K562 (cell line): ENCODE data around the gene LRRC26. TPM values are rescaled to one million over a fixed set of nuclear protein-coding genes. Genes with fewer than 3 reads are reported as not detected.

Source experiments
- BCL6 ChIP-seq: fragments of 250-450 bp; sonication (Bioruptor Pico); IDR thresholded peaks from 2 replicates; pipeline ENCODE4 v1.4.0; 2020
- CHD4 ChIP-seq: fragments of 200-600 bp; sonication (generic); IDR thresholded peaks from 3 replicates; pipeline ENCODE4 v1.6.1; 2012; ENCODE audit warnings: low read depth, mild to moderate bottlenecking, mixed read lengths, low read length, inconsistent platforms; ENCODE audit not compliant: insufficient read depth, insufficient replicate concordance, poor library complexity, severe bottlenecking
- EP400 ChIP-seq: fragments of 450-650 bp; IDR thresholded peaks from 2 replicates; pipeline ENCODE4 v1.6.1; 2017; ENCODE audit warnings: antibody characterized with exemption, mild to moderate bottlenecking, moderate library complexity
- ETV5 ChIP-seq: sonication (generic); formaldehyde crosslinking; IDR thresholded peaks from 2 replicates; pipeline ENCODE4 v1.4.0; 2020; ENCODE audit warnings: low read depth, mild to moderate bottlenecking, missing genetic modification reagents
- HMG20A ChIP-seq: fragments of 450-650 bp; formaldehyde crosslinking; conservative IDR thresholded peaks from 2 replicates; pipeline ENCODE4 v1.4.0; 2020; ENCODE audit warnings: mild to moderate bottlenecking, mixed read lengths
- KDM5B ChIP-seq: fragments of 200-600 bp; sonication (generic); IDR thresholded peaks from 2 replicates; pipeline ENCODE4 v1.6.1; 2012; ENCODE audit warnings: low read depth, mild to moderate bottlenecking, moderate library complexity, low read length, control low read depth, inconsistent platforms; ENCODE audit not compliant: insufficient replicate concordance
- MXD1 ChIP-seq: fragments of 250-450 bp; sonication (Bioruptor Pico); IDR thresholded peaks from 2 replicates; pipeline ENCODE4 v1.8.0; 2021; ENCODE audit warnings: borderline replicate concordance, mild to moderate bottlenecking, moderate library complexity; ENCODE audit not compliant: poor library complexity, severe bottlenecking
- MXI1 ChIP-seq: IDR thresholded peaks from 2 replicates; pipeline ENCODE4 v1.6.1; 2011; ENCODE audit warnings: low read depth, mild to moderate bottlenecking, improper control_type of control experiment, low read length
- NR3C1 ChIP-seq: sonication (generic); formaldehyde crosslinking; IDR thresholded peaks from 2 replicates; pipeline ENCODE4 v1.8.1; 2022; ENCODE audit warnings: missing genetic modification reagents
- PYGO2 ChIP-seq: fragments of 450-650 bp; IDR thresholded peaks from 2 replicates; pipeline ENCODE4 v1.6.1; 2016; ENCODE audit warnings: mild to moderate bottlenecking, missing genetic modification characterization, moderate library complexity, missing compliant biosample characterization
- SMAD4 ChIP-seq: fragments of 250-450 bp; sonication (Bioruptor Pico); conservative IDR thresholded peaks from 2 replicates; pipeline ENCODE4 v1.8.0; 2021; ENCODE audit warnings: inconsistent platforms, mild to moderate bottlenecking, moderate library complexity
- SRF ChIP-seq, 2 experiments: fragments of 250-450, 450-650 bp in 1 of 2; sonication (Bioruptor Pico) in 1 of 2; sonication (generic) in 1 of 2; formaldehyde crosslinking; IDR thresholded peaks; 2 replicates each; pipeline versions ENCODE4 v1.5.0 to v1.5.1; 2020 to 2022; ENCODE audit warnings: mild to moderate bottlenecking in 1 of 2, missing genetic modification reagents in 1 of 2
- TOE1 ChIP-seq, 2 experiments: fragments of 450-650 bp in 1 of 2; sonication (generic) in 1 of 2; formaldehyde crosslinking in 1 of 2; IDR thresholded peaks; 2 replicates each; pipeline versions ENCODE4 v1.7.1 to v1.8.0; 2016 to 2022; ENCODE audit warnings: borderline replicate concordance in 2 of 2, mild to moderate bottlenecking in 2 of 2, antibody characterized with exemption in 1 of 2, inconsistent platforms in 1 of 2, low read depth in 1 of 2, missing genetic modification reagents in 1 of 2, moderate library complexity in 1 of 2
- VEZF1 ChIP-seq: fragments of 200-800 bp; sonication (Bioruptor generic); IDR thresholded peaks from 2 replicates; pipeline ENCODE4 v1.6.1; 2017; ENCODE audit warnings: missing genetic modification characterization, missing compliant biosample characterization
- YBX1 ChIP-seq: fragments of 450-650 bp; IDR thresholded peaks from 2 replicates; pipeline ENCODE4 v1.7.1; 2016; ENCODE audit warnings: mild to moderate bottlenecking
- ZNF184 ChIP-seq: sonication (generic); formaldehyde crosslinking; IDR thresholded peaks from 2 replicates; pipeline ENCODE4 v1.5.0; 2020; ENCODE audit warnings: missing genetic modification reagents
- ZNF311 ChIP-seq: fragments of 250-450 bp; sonication (Bioruptor Pico); IDR thresholded peaks from 2 replicates; pipeline ENCODE4 v1.4.0; 2020; ENCODE audit warnings: mild to moderate bottlenecking, moderate library complexity
- ZNF668 ChIP-seq: fragments of 250-450 bp; sonication (Bioruptor Pico); IDR thresholded peaks from 2 replicates; pipeline ENCODE4 v1.8.0; 2022; ENCODE audit warnings: mild to moderate bottlenecking, inconsistent platforms
- polyA plus RNA-seq, 8 experiments: library from polyadenylated mRNA; depleted of rRNA in 4 of 8; stranded (reverse) in 5 of 8; unstranded in 3 of 8; fragments of >200 nt; fragmentation: Nextera tagmentation in 2 of 8; fragmentation: Illumina TruSeq in 1 of 8; extraction: Ambion mirVana in 2 of 8; extraction: Trizol in 1 of 8; gene quantifications; 2 replicates each; pipeline versions ENCODE4 v1.2.1 to v1.2.3, GENCODE V29; 2011 to 2014; ENCODE audit warnings: inconsistent platforms in 1 of 8, missing spikeins in 1 of 8
- total RNA-seq, 7 experiments: library from RNA; depleted of rRNA in 6 of 7; stranded (reverse); fragments of >200 nt in 6 of 7; fragmentation: Illumina TruSeq in 2 of 7; extraction: Trizol in 2 of 7; gene quantifications; 2 replicates each; pipeline versions ENCODE4 v1.2.1 to v1.2.3, GENCODE V29; 2011 to 2021; ENCODE audit warnings: low replicate concordance in 1 of 7

The LRRC26 gene
- total and polyA plus RNA-seq, 9 of the 15 experiments (the other 6 are each of a cell fraction or from before 2014, with no cell fraction given), result not detected

GRCh38 chr9:137205126-137206069 is 35.5 kb upstream of the LRRC26 start, which contains the start of the genes NDOR1 and TMEM203 (continued):
- TF ChIP-seq VEZF1 (CRISPR knock-in tag) (peak; percentile 54; the same call in 1 of the 2 replicates), ETV5 (CRISPR knock-in tag) (peak; percentile 75; the same call in 1 of the 2 replicates), ZNF311 (CRISPR knock-in tag) (no peak), EP400 (peak; percentile 89), PYGO2 (tag) (no peak), SMAD4 (0 out of 2 replicates have a peak, but pooled peaks have one; percentile 51), NR3C1 (CRISPR knock-in tag) (no peak), KDM5B (peak; percentile 87), ZNF184 (CRISPR knock-in tag) (no peak), ZNF668 (CRISPR knock-in tag) (no peak), MXD1 (no peak), YBX1 (no peak), HMG20A (CRISPR knock-in tag) (no peak), SRF (CRISPR knock-in tag; IDR thresholded peaks at IDR 0.05) (no peak), TOE1 (IDR thresholded peaks at IDR 0.05; ENCODE audit: borderline replicate concordance) (no peak), TOE1 (CRISPR knock-in tag; IDR thresholded peaks at IDR 0.05; ENCODE audit: borderline replicate concordance, low read depth) (no peak), MXI1 (peak; percentile 22; the same call in 1 of the 2 replicates), CHD4 (no peak), BCL6 (CRISPR knock-in tag) (no peak)
